Lower leg skin (tissue), 3 donors: ENCODE data around the gene SCN3A.

ENCODE experiments used
- CTCF ChIP-seq, 3 donors: fragments of 450-650 bp; IDR thresholded peaks; one replicate each; pipeline ENCODE4 v1.5.1; 2016; ENCODE audit warnings: antibody characterized with exemption in 3 of 3, mild to moderate bottlenecking in 3 of 3, moderate library complexity in 2 of 3
- POLR2A ChIP-seq, 2 donors: fragments of 450-650 bp; IDR thresholded peaks; one replicate each; pipeline ENCODE4 v1.6.1; 2016 to 2017; ENCODE audit warnings: antibody characterized with exemption in 2 of 2, mild to moderate bottlenecking in 1 of 2, moderate library complexity in 1 of 2

- TF ChIP-seq CTCF (IDR thresholded peaks at IDR 0.05) (no peak), POLR2A (IDR thresholded peaks at IDR 0.05) (no peak)
These were observed 88.6 kb downstream of the SCN3A start for GRCh38 chr2:165115258-165115657.
